HG03558 (cell line): Measurements from ENCODE around the gene TICRR.

ENCODE experiments used
- ATAC-seq: cut with Tn5 transposase; IDR thresholded peaks from one replicate; pipeline ENCODE4 v1.9.1; 2021; ENCODE audit warnings: moderate number of reproducible peaks; ENCODE audit not compliant: unreplicated experiment; ENCODE audit errors: extremely low read depth

Gene TICRR

GRCh38 chr15:89649716-89650115 is 74.4 kb downstream of the TICRR start:
- no peak for ATAC-seq

- ATAC-seq, result no peak
Observed at GRCh38 chr15:89652131-89652530, 76.9 kb downstream of the TICRR start.

GRCh38 chr15:89652666-89653065 is 77.4 kb downstream of the TICRR start:
- ATAC-seq, result no peak

- no peak for ATAC-seq
Observed at GRCh38 chr15:89653578-89653977, 78.3 kb downstream of the TICRR start.

GRCh38 chr15:89654301-89654761 is 79.1 kb downstream of the TICRR start:
- no peak for ATAC-seq

- no peak for ATAC-seq
Observed at GRCh38 chr15:89654847-89655805, 79.9 kb downstream of the TICRR start, which contains the start of gene KIF7. Gene KIF7, minus strand, starts transcription at chr15:89655467. Its CDS starts 2,537 bp downstream, at chr15:89652930.

GRCh38 chr15:89656116-89656815 is 81.0 kb downstream of the TICRR start:
- no peak for ATAC-seq

GRCh38 chr15:89657686-89658200 is 82.5 kb downstream of the TICRR start:
- no peak for ATAC-seq

GRCh38 chr15:89659295-89659694 is 84.0 kb downstream of the TICRR start:
- ATAC-seq, result no peak

- ATAC-seq, result no peak
Observed at GRCh38 chr15:89660556-89660955, 85.3 kb downstream of the TICRR start.

- ATAC-seq, result no peak
Observed at GRCh38 chr15:89662893-89663626, 87.8 kb downstream of the TICRR start.

GRCh38 chr15:89664441-89665350 is 89.4 kb downstream of the TICRR start:
- ATAC-seq, result no peak

- no peak for ATAC-seq
Observed at GRCh38 chr15:89665449-89666181, 90.3 kb downstream of the TICRR start.

- no peak for ATAC-seq
Observed at GRCh38 chr15:89666184-89666857, 91.1 kb downstream of the TICRR start.

- ATAC-seq, result no peak
Observed at GRCh38 chr15:89666858-89667705, 91.8 kb downstream of the TICRR start.

- no peak for ATAC-seq
Observed at GRCh38 chr15:89667706-89667960, 92.4 kb downstream of the TICRR start.

GRCh38 chr15:89668171-89668570 is 92.9 kb downstream of the TICRR start:
- ATAC-seq, result no peak
